Mesendoderm (in vitro differentiated cells): Measurements from ENCODE around the gene NUDCD3.

ENCODE experiments used
- DNase-seq: peaks from one replicate; pipeline ENCODE4 v3.0.0; 2013
- H2AK5ac ChIP-seq: 2 replicates; pipeline ENCODE4 v1.6.1; 2013; ENCODE audit warnings: low read length, inconsistent platforms
- H2BK120ac ChIP-seq: 2 replicates; pipeline ENCODE4 v1.6.1; 2013; ENCODE audit warnings: low read depth, mild to moderate bottlenecking, low read length, moderate library complexity, mixed read lengths
- H2BK15ac ChIP-seq: replicated peaks from 2 replicates; pipeline ENCODE4 v1.6.1; 2013; ENCODE audit warnings: low read depth, mild to moderate bottlenecking, moderate library complexity
- H2BK5ac ChIP-seq: 2 replicates; pipeline ENCODE4 v1.6.1; 2013; ENCODE audit warnings: low read length, inconsistent platforms
- H3K18ac ChIP-seq: 2 replicates; pipeline ENCODE4 v1.6.1; 2013; ENCODE audit warnings: mild to moderate bottlenecking, low read length, mixed read lengths
- H3K23ac ChIP-seq: one replicate; pipeline ENCODE4 v1.6.1; 2013; ENCODE audit warnings: low read length
- H3K27ac ChIP-seq: 2 replicates; pipeline ENCODE4 v1.5.1; 2013; ENCODE audit warnings: low read depth, mild to moderate bottlenecking, inconsistent platforms, low read length, moderate library complexity
- H3K27me3 ChIP-seq: 2 replicates; pipeline ENCODE4 v1.6.1; 2013; ENCODE audit warnings: low read length, control low read depth, mild to moderate bottlenecking, inconsistent platforms; ENCODE audit not compliant: insufficient read depth, poor library complexity
- H3K36me3 ChIP-seq: 2 replicates; pipeline ENCODE4 v1.6.1; 2013; ENCODE audit warnings: low read length, inconsistent platforms; ENCODE audit not compliant: control insufficient read depth, insufficient read depth
- H3K4ac ChIP-seq: one replicate; pipeline ENCODE4 v1.6.1; 2013; ENCODE audit warnings: low read depth, mild to moderate bottlenecking, low read length, moderate library complexity
- H3K4me1 ChIP-seq: 2 replicates; pipeline ENCODE4 v1.6.1; 2013; ENCODE audit warnings: low read depth, low read length, inconsistent platforms; ENCODE audit not compliant: control insufficient read depth
- H3K4me2 ChIP-seq: 2 replicates; pipeline ENCODE4 v1.6.1; 2013; ENCODE audit warnings: low read length
- H3K4me3 ChIP-seq: 2 replicates; pipeline ENCODE4 v1.5.1; 2013; ENCODE audit warnings: mild to moderate bottlenecking, low read length
- H3K56ac ChIP-seq: one replicate; pipeline ENCODE4 v1.6.1; 2013; ENCODE audit warnings: low read length
- H3K79me1 ChIP-seq: 2 replicates; pipeline ENCODE4 v1.6.1; 2013; ENCODE audit warnings: low read length, inconsistent platforms
- H3K79me2 ChIP-seq: 2 replicates; pipeline ENCODE4 v1.6.1; 2013; ENCODE audit warnings: mild to moderate bottlenecking, low read length; ENCODE audit not compliant: control insufficient read depth, insufficient read depth
- H3K9ac ChIP-seq: 2 replicates; pipeline ENCODE4 v1.6.1; 2013; ENCODE audit warnings: low read length, inconsistent platforms
- H4K5ac ChIP-seq: one replicate; pipeline ENCODE4 v1.6.1; 2013; ENCODE audit warnings: low read length
- H4K8ac ChIP-seq: one replicate; pipeline ENCODE4 v1.6.1; 2013; ENCODE audit warnings: low read depth, mild to moderate bottlenecking, control low read depth, low read length, moderate library complexity
- WGBS: extraction: QIAGEN DNeasy Blood & Tissue Kit; methylation state at CpG from one replicate; pipeline ENCODE4 v1.1.7; 2013; ENCODE audit warnings: low lambda C conversion rate, missing lambda C conversion rate; ENCODE audit not compliant: insufficient coverage; ENCODE audit errors: extremely low coverage; 5-methylcytosine and 5-hydroxymethylcytosine counted together

NUDCD3 gene

DNA sequence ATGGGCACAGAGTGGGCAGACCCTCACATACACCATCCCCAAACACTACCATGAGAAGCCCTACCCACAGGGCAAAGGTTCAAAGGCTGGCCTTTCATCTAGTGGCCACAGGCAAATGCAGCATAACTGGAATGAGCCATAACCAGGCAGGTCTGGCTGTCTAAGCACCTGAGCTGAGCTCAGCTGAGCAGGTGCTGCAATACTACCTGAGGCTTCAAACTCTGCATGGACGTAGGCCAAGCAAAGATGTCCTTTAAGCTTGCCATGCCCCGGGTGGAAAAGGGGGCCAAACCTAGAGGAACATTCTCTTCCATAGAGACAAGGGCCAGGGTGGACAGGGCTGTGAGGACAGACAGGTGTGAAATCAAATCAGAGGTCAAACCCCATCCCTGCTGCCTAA, 99.8 kb downstream of the NUDCD3 start:
- Histone ChIP-seq H3K4ac (no peak overlapping the region), H3K79me2 (no peaks in the 10 kb centered on the region), H3K4me2 (no peak overlapping the region), H3K4me1 (no peaks in the 10 kb centered on the region), H3K27me3 (no peaks in the 10 kb centered on the region), H3K9ac (no peak overlapping the region), H3K36me3 (peaks cover 13% of the 10 kb centered on the region), H3K27ac (no peak overlapping the region), H4K5ac (no peak overlapping the region), H3K4me3 (no peak overlapping the region), H4K8ac (no peak overlapping the region), H2BK5ac (no peak overlapping the region), H3K18ac (no peak overlapping the region), H2BK120ac (no peak overlapping the region), H2BK15ac (no peak overlapping the region), H3K79me1 (no peaks in the 10 kb centered on the region), H2AK5ac (no peak overlapping the region), H3K56ac (no peak overlapping the region), H3K23ac (no peak overlapping the region)
- WGBS: no CpG with 5 or more reads among the region's 2 CpGs
- DNase-seq: no peak

DNA sequence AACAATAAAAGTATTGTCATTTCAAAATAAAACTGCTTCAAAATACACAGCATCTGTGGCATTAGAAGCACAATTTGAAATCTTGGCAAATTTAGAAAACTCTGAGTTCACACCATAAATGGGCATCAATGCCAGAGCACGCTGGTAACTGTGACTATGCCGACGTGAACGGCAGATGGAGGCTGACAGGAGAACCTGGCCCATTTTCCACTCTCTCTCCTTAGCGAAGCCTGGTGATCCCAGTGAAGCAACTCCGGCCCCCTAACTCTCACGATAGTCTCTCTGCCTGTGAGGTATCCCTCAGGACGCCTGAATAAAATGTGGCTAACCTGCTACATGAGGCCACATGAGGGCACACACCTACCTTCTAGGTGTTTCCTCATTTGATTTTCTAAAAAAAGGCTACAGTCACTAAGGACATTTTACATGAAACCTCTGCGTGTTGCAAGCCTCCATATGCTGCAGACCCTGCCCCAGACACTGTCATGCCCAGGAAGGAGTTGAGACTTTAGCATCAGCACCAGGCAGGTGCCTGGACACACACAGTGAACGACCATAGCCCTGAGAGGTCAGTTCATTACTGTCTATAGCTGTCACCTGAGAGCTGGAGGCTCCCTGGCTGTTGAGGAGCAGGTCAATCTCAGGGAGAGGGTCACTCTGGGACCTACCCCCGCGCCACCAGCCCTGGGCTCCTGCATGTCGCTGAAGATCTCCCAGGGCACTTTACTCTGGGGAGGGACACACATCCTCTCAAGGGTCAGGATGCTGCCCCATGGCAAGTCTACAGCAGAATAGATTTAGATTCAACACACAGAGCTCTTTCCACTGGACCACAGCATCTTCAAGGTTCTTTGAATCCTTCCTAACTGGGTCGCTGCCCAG, 102.1 kb downstream of the NUDCD3 start:
- no peak overlapping the region for H2BK15ac ChIP-seq
- no CpG with 5 or more reads among the region's 14 CpGs for WGBS
- no peaks in the 10 kb centered on the region for H3K79me1 ChIP-seq
- H3K18ac ChIP-seq: no peak overlapping the region
- H3K79me2 ChIP-seq: no peaks in the 10 kb centered on the region
- no peak overlapping the region for H3K4ac ChIP-seq
- no peaks in the 10 kb centered on the region for H3K27me3 ChIP-seq
- DNase-seq: no peak
- H3K4me1 ChIP-seq: no peaks in the 10 kb centered on the region
- no peak overlapping the region for H2AK5ac ChIP-seq
- H3K27ac ChIP-seq: no peak overlapping the region
- H2BK5ac ChIP-seq: no peak overlapping the region
- H4K5ac ChIP-seq: no peak overlapping the region
- H3K4me2 ChIP-seq: no peak overlapping the region
- no peak overlapping the region for H3K4me3 ChIP-seq
- no peak overlapping the region for H3K56ac ChIP-seq
- H3K23ac ChIP-seq: no peak overlapping the region
- no peak overlapping the region for H2BK120ac ChIP-seq
- H3K36me3 ChIP-seq: peaks cover 13% of the 10 kb centered on the region
- H4K8ac ChIP-seq: no peak overlapping the region
- H3K9ac ChIP-seq: no peak overlapping the region

DNA sequence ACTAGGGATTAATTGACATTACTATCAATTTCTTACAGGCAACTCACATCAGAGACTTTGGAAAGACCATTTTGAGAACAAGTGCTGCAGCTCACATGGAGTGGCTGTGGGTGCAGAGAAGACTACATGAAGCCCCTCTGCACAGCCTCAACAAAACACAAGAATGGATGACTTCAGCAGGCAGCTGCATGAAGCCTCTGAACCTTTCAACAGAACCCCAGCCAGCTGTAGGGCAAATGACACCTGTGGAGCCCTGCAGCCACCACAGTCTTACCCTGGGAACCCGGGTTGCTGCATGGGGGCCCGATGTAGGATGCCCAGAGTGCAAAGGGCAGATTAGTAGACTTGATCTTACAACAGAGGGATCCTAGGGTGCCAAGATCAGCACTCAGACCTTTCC, 103.1 kb downstream of the NUDCD3 start:
- Histone ChIP-seq H3K23ac (no peak overlapping the region), H3K4me1 (no peaks in the 10 kb centered on the region), H3K18ac (no peak overlapping the region), H3K4me2 (no peak overlapping the region), H2AK5ac (no peak overlapping the region), H3K27me3 (no peaks in the 10 kb centered on the region), H3K36me3 (peaks cover 13% of the 10 kb centered on the region), H4K5ac (no peak overlapping the region), H3K4ac (no peak overlapping the region), H2BK5ac (no peak overlapping the region), H2BK15ac (no peak overlapping the region), H3K56ac (no peak overlapping the region), H2BK120ac (no peak overlapping the region), H3K9ac (no peak overlapping the region), H3K79me2 (no peaks in the 10 kb centered on the region), H3K79me1 (no peaks in the 10 kb centered on the region), H3K4me3 (no peak overlapping the region), H3K27ac (no peak overlapping the region), H4K8ac (no peak overlapping the region)
- DNase-seq: no peak
- no CpG with 5 or more reads among the region's 2 CpGs for WGBS

DNA sequence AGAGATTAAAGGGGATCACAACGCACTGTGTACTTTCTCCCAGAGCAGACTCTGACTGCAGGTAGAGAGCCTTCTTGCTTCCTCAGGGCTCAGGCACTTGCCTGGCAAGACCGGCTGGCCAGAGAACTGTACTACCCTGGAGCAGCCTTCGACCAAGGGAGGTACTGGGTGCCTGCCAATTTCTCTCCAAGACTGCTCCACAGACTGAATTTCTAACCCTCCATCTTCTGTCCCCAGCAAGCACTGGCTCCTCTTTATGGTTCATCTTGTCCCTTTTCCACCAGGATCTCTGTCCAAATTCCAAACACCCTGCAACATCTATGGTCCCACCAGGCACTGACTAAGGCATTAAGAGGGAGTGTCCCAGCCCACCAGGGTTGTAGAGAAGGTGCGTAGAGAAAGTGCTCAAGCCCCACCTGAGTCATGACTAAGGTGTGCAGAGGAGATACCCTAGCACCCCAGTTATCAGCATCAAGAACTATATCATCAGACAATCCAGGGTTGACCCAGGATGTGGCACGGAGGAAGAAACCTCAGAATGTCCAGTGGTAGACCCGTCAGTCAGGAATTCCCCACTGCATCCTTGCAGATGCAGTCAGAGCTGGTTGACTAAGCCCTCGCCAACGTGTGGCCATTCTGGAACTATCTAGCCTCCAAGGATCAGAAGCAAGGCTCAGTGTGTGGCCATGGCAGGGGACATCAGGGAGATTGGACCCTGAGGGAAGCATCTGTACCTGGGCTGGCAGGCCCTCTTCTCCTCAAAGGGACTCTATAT, 104.1 kb downstream of the NUDCD3 start:
- Histone ChIP-seq H3K4ac (no peak overlapping the region), H3K56ac (no peak overlapping the region), H3K4me3 (no peak overlapping the region), H3K79me1 (no peaks in the 10 kb centered on the region), H3K36me3 (peaks cover 13% of the 10 kb centered on the region), H2BK15ac (no peak overlapping the region), H4K8ac (no peak overlapping the region), H3K4me2 (no peak overlapping the region), H3K27me3 (no peaks in the 10 kb centered on the region), H3K18ac (no peak overlapping the region), H3K27ac (no peak overlapping the region), H2BK5ac (no peak overlapping the region), H3K9ac (no peak overlapping the region), H3K23ac (no peak overlapping the region), H4K5ac (no peak overlapping the region), H2AK5ac (no peak overlapping the region), H3K4me1 (no peaks in the 10 kb centered on the region), H3K79me2 (no peaks in the 10 kb centered on the region), H2BK120ac (no peak overlapping the region)
- DNase-seq: no peak
- no CpG with 5 or more reads among the region's 8 CpGs for WGBS

DNA sequence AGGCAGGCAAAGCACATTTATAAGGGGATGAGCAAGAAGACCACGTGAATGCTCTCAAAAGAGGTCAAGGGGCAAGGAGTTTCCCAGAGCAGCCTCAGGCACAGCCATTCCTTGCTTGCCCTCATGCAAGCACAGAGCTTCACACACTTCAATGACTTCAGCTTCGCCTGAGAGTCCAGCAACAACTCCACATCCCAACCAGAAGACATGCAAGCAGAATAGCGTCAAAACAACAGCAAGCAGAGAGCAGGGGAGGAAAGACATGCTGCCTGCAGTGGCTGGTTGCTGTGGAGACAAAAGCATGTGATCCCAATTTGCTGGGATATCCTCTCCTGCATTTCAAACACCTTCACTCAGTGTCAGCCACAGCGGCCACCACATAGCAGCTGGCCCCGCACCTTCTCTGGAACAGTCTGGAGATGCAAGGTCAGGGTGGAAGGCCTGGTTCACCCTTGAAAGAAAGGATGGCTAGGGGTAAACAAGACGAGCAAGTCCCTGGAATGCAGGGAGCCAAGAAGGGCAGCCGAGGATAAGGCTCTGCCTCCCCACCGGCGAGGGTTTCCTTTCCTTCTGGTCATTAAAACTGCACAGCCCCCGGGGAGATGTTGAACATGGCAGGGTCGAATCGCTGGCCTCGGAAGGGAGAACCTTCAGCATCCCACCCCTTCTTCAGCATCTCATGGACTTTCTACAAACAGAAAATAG, 104.9 kb downstream of the NUDCD3 start:
- H3K36me3 ChIP-seq: peaks cover 12% of the 10 kb centered on the region

More for the DNA sequence above, 104.9 kb downstream of the NUDCD3 start:
- Histone ChIP-seq H3K23ac (no peak overlapping the region), H2BK5ac (no peak overlapping the region), H3K9ac (no peak overlapping the region), H3K18ac (no peak overlapping the region), H3K4ac (no peak overlapping the region), H3K79me2 (no peaks in the 10 kb centered on the region), H4K8ac (no peak overlapping the region), H2BK15ac (no peak overlapping the region), H3K27ac (no peak overlapping the region), H3K56ac (no peak overlapping the region), H4K5ac (no peak overlapping the region), H2AK5ac (no peak overlapping the region), H2BK120ac (no peak overlapping the region), H3K4me2 (no peak overlapping the region), H3K4me1 (no peaks in the 10 kb centered on the region), H3K27me3 (no peaks in the 10 kb centered on the region), H3K4me3 (no peak overlapping the region), H3K79me1 (no peaks in the 10 kb centered on the region)
- no CpG with 5 or more reads among the region's 13 CpGs for WGBS
- no peak for DNase-seq
